IMR-90 (cell line): ENCODE data around the gene NELL1. TPM values are rescaled to one million over a fixed set of nuclear protein-coding genes. Genes with fewer than 3 reads are reported as not detected.

Experiments
- ATAC-seq: fragments of 200-7000 bp; cut with Tn5 transposase; 2 replicates; pipeline ENCODE4 v1.9.1; 2020; ENCODE audit warnings: low read depth, mild to moderate bottlenecking, moderate library complexity
- BruUV-seq: library from RNA; stranded (reverse); fragments of 400-500 nt; replicated peaks from 2 replicates; lab custom pipeline; 2021; lab: Mats Ljungman, UMichigan
- CTCF ChIA-PET: fragments of 300-600 bp; formaldehyde crosslinking; extraction: SDS; loops from one replicate; lab custom pipeline; 2021; ENCODE audit warnings: antibody characterized with exemption; lab: Yijun Ruan, JAX
- POLR2A ChIA-PET: fragments of 300-600 bp; sonication (Branson Sonifier 250); formaldehyde crosslinking; loops from one replicate; lab custom pipeline; 2022; ENCODE audit warnings: antibody characterized with exemption; ENCODE audit not compliant: unreplicated experiment; lab: Charles Lee
- DNase-seq: peaks from one replicate; pipeline ENCODE4 v3.0.0; 2013
- H2AFZ ChIP-seq: replicated peaks from 2 replicates; pipeline ENCODE3; 2013; ENCODE audit warnings: low read length, mild to moderate bottlenecking; ENCODE audit not compliant: poor library complexity
- H2AK5ac ChIP-seq: 2 replicates; pipeline ENCODE4 v1.6.1; 2013; ENCODE audit warnings: low read depth, low read length, inconsistent platforms
- H2AK9ac ChIP-seq: replicated peaks from 2 replicates; pipeline ENCODE3; 2013; ENCODE audit warnings: mild to moderate bottlenecking, low read depth, low read length, moderate library complexity; ENCODE audit not compliant: poor library complexity
- H2BK120ac ChIP-seq: 2 replicates; pipeline ENCODE4 v1.6.1; 2013; ENCODE audit warnings: low read depth, low read length, inconsistent platforms
- H2BK15ac ChIP-seq: 3 replicates; pipeline ENCODE4 v1.6.1; 2013; ENCODE audit warnings: low read depth, low read length, inconsistent platforms
- H2BK20ac ChIP-seq: 2 replicates; pipeline ENCODE4 v1.6.1; 2013; ENCODE audit warnings: low read depth, mild to moderate bottlenecking, inconsistent platforms, low read length, moderate library complexity
- H2BK5ac ChIP-seq: 2 replicates; pipeline ENCODE4 v1.6.1; 2013; ENCODE audit warnings: mild to moderate bottlenecking, low read depth, low read length, inconsistent platforms; ENCODE audit not compliant: poor library complexity, severe bottlenecking
- H3K14ac ChIP-seq: replicated peaks from 2 replicates; pipeline ENCODE4 v1.6.1; 2013; ENCODE audit warnings: low read depth, low read length, inconsistent platforms
- H3K18ac ChIP-seq: 2 replicates; pipeline ENCODE4 v1.6.1; 2013; ENCODE audit warnings: low read depth, low read length, control low read depth
- H3K23ac ChIP-seq: 2 replicates; pipeline ENCODE4 v1.6.1; 2013; ENCODE audit warnings: low read depth, low read length, inconsistent platforms
- H3K27ac ChIP-seq: 2 replicates; pipeline ENCODE4 v1.5.1; 2013; ENCODE audit warnings: mild to moderate bottlenecking, control low read depth, low read length; ENCODE audit not compliant: insufficient read depth
- H3K27me3 ChIP-seq: 2 replicates; pipeline ENCODE4 v1.6.1; 2013; ENCODE audit warnings: low read length; ENCODE audit not compliant: control insufficient read depth, insufficient read depth
- H3K36me3 ChIP-seq: 2 replicates; pipeline ENCODE4 v1.6.1; 2013; ENCODE audit warnings: low read length, mixed read lengths; ENCODE audit not compliant: control insufficient read depth, insufficient read depth
- H3K4ac ChIP-seq: 2 replicates; pipeline ENCODE4 v1.6.1; 2013; ENCODE audit warnings: low read depth, low read length, inconsistent platforms
- H3K4me1 ChIP-seq: 2 replicates; pipeline ENCODE4 v1.6.1; 2013; ENCODE audit warnings: low read length, mixed read lengths; ENCODE audit not compliant: control insufficient read depth, insufficient read depth
- H3K4me2 ChIP-seq: 2 replicates; pipeline ENCODE4 v1.6.1; 2013; ENCODE audit warnings: low read depth, mild to moderate bottlenecking, control low read depth, low read length, moderate library complexity
- H3K4me3 ChIP-seq: 2 replicates; pipeline ENCODE4 v1.5.1; 2013; ENCODE audit warnings: low read depth, mild to moderate bottlenecking, control low read depth, low read length, moderate library complexity; ENCODE audit not compliant: insufficient read depth
- H3K56ac ChIP-seq: 2 replicates; pipeline ENCODE4 v1.6.1; 2013; ENCODE audit warnings: low read length, inconsistent platforms; ENCODE audit not compliant: insufficient read depth; ENCODE audit errors: extremely low read depth
- H3K79me1 ChIP-seq, 2 experiments: 2 replicates each; pipeline ENCODE4 v1.6.1; 2013; ENCODE audit warnings: low read length in 2 of 2, inconsistent platforms in 1 of 2, low read depth in 1 of 2
- H3K9ac ChIP-seq: 2 replicates; pipeline ENCODE4 v1.6.1; 2013; ENCODE audit warnings: low read depth, low read length, control low read depth
- H3K9me1 ChIP-seq: 2 replicates; pipeline ENCODE4 v1.6.1; 2013; ENCODE audit warnings: low read length, inconsistent platforms; ENCODE audit not compliant: insufficient read depth
- H3K9me3 ChIP-seq: 2 replicates; pipeline ENCODE4 v1.6.1; 2013; ENCODE audit warnings: low read length; ENCODE audit not compliant: control insufficient read depth, insufficient read depth
- H4K20me1 ChIP-seq: 2 replicates; pipeline ENCODE4 v1.6.1; 2013; ENCODE audit warnings: low read length, inconsistent platforms; ENCODE audit not compliant: insufficient read depth
- H4K5ac ChIP-seq: 2 replicates; pipeline ENCODE4 v1.6.1; 2013; ENCODE audit warnings: mild to moderate bottlenecking, low read depth, low read length, control low read depth
- H4K8ac ChIP-seq, 2 experiments: 2 replicates each; pipeline ENCODE4 v1.6.1; 2013; ENCODE audit warnings: low read depth in 2 of 2, low read length in 2 of 2, control low read depth in 1 of 2, inconsistent platforms in 1 of 2
- H4K91ac ChIP-seq: 2 replicates; pipeline ENCODE4 v1.6.1; 2013; ENCODE audit warnings: low read depth, low read length, inconsistent platforms; ENCODE audit not compliant: insufficient read depth
- CEBPB ChIP-seq: IDR thresholded peaks from 2 replicates; pipeline ENCODE4 v1.6.1; 2012; ENCODE audit warnings: low read depth, low read length, improper control_type of control experiment
- MAZ ChIP-seq: IDR thresholded peaks from 2 replicates; pipeline ENCODE4 v1.6.1; 2012; ENCODE audit warnings: low read depth, mild to moderate bottlenecking, low read length, improper control_type of control experiment, moderate library complexity, borderline replicate concordance
- WGBS, 2 experiments: methylation state at CpG; one replicate each; pipeline versions ENCODE4 v1.1.5 to v1.1.7; 2013; ENCODE audit warnings: missing lambda C conversion rate in 2 of 2; ENCODE audit not compliant: insufficient read length in 1 of 2; ENCODE audit errors: extremely low coverage in 2 of 2; 5-methylcytosine and 5-hydroxymethylcytosine counted together
- dilution Hi-C: fragments of 300-500 bp; cut with HindIII; formaldehyde crosslinking; loops from one replicate; pipeline ENCODE4 v1.14.3; 2018; ENCODE audit warnings: low sequenced_read_pairs; ENCODE audit not compliant: unreplicated experiment
- in situ Hi-C: fragments of 300-500 bp; cut with MboI; formaldehyde crosslinking; loops from 3 replicates; pipeline ENCODE4 v1.14.3; 2019; ENCODE audit warnings: low sequenced_read_pairs, inconsistent platforms, mixed read lengths
- intact Hi-C: fragments of 100-400 bp; cut with micrococcal nuclease; formaldehyde crosslinking; loops from 2 replicates; pipeline ENCODE4 v1.10.0; 2022
- polyA plus RNA-seq, 3 experiments: library from polyadenylated mRNA; depleted of rRNA; stranded (reverse); fragments of >200 nt; gene quantifications; 2 replicates each; pipeline ENCODE4 v1.2.3, GENCODE V29; 2012; ENCODE audit warnings: low replicate concordance in 1 of 3
- total RNA-seq: library from RNA; depleted of rRNA; stranded (reverse); fragments of >200 nt; gene quantifications from 2 replicates; pipeline ENCODE4 v1.2.3, GENCODE V29; 2012

NELL1 gene
- total and polyA plus RNA-seq, 2 of the 4 experiments (the other 2 are of a cell fraction), result not detected

DNA sequence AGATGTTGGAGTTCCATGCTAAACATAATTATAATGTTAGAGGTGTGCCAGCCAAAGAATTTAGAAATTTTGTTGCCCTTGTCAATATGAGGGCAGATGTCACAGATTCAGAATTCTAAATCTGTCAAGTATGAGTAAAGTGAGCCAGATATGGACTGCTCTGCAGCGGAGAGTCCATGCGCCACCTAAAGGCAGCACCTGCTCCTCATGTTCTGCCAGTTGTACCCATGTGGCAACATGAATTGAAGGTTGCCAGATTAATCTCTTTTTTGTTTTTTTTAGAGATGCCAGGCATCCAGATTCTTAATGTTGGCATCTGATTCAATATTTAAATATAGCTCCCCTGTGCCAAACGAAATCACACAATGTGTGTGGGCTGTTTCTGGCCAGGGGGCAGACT is 844.9 kb downstream of the NELL1 start:
- ChIA-PET CTCF (no interaction called here), POLR2A (no interaction called here)
- H3K9me3 ChIP-seq, result peaks cover 6% of the 10 kb centered on the region
- BruUV-seq, result no TSS peak
- no CpG with 5 or more reads among the region's 3 CpGs for WGBS, 2 experiments
- in situ Hi-C loops, result no loop called here
- dilution Hi-C loops, result no loop called here
- no peak overlapping the region for H3K23ac ChIP-seq
- H3K4me3 ChIP-seq, result no peak overlapping the region
- no peak overlapping the region for H2AFZ ChIP-seq
- H4K5ac ChIP-seq, result no peak overlapping the region
- H2AK5ac ChIP-seq, result no peak overlapping the region
- H2BK5ac ChIP-seq, result no peak overlapping the region
- no peak overlapping the region for H3K14ac ChIP-seq
- H2BK120ac ChIP-seq, result no peak overlapping the region
- H3K9ac ChIP-seq, result no peak overlapping the region
- H2BK15ac ChIP-seq, result no peak overlapping the region
- TF ChIP-seq MAZ (no peak), CEBPB (no peak)
- ATAC-seq (no peak), DNase-seq (no peak)
- H3K4ac ChIP-seq, result no peak overlapping the region
- intact Hi-C loops, result no loop called here
- no peaks in the 10 kb centered on the region for H3K9me1 ChIP-seq
- H3K36me3 ChIP-seq, result no peaks in the 10 kb centered on the region
- H4K91ac ChIP-seq, result no peak overlapping the region
- H3K18ac ChIP-seq, result no peak overlapping the region
- no peaks in the 10 kb centered on the region for H4K20me1 ChIP-seq
- H3K27me3 ChIP-seq, result no peaks in the 10 kb centered on the region
- H4K8ac ChIP-seq, result no peak overlapping the region
- no peaks in the 10 kb centered on the region for H3K79me1 ChIP-seq
- no peak overlapping the region for H2AK9ac ChIP-seq
- H3K27ac ChIP-seq, result no peak overlapping the region
- no peak overlapping the region for H2BK20ac ChIP-seq
- H3K4me2 ChIP-seq, result no peak overlapping the region
- no peaks in the 10 kb centered on the region for H3K4me1 ChIP-seq
- no peak overlapping the region for H3K56ac ChIP-seq
